H9 (cell line): ENCODE measurements around the gene COX17. TPM values are rescaled to one million over a fixed set of nuclear protein-coding genes. Genes with fewer than 3 reads are reported as not detected.

Experiments
- DNase-seq: peaks from one replicate; pipeline ENCODE4 v3.0.0-alpha.2; 2017
- H2AFZ ChIP-seq: one replicate; pipeline ENCODE4 v1.6.1; 2013; ENCODE audit warnings: mild to moderate bottlenecking, low read length, control low read depth, moderate library complexity
- H2AK5ac ChIP-seq: 2 replicates; pipeline ENCODE4 v1.6.1; 2013; ENCODE audit warnings: low read length, control low read depth, mixed read lengths; ENCODE audit not compliant: insufficient read length
- H2BK120ac ChIP-seq: one replicate; pipeline ENCODE4 v1.6.1; 2013; ENCODE audit warnings: low read depth, mild to moderate bottlenecking, low read length, control low read depth, inconsistent platforms; ENCODE audit not compliant: poor library complexity, severe bottlenecking
- H2BK12ac ChIP-seq: 2 replicates; pipeline ENCODE4 v1.6.1; 2013; ENCODE audit warnings: low read length, control low read depth, mixed read lengths, low read depth; ENCODE audit not compliant: insufficient read length
- H2BK15ac ChIP-seq: 2 replicates; pipeline ENCODE4 v1.6.1; 2013; ENCODE audit warnings: low read depth, low read length, control low read depth
- H2BK20ac ChIP-seq: one replicate; pipeline ENCODE4 v1.6.1; 2013; ENCODE audit warnings: low read depth, mild to moderate bottlenecking, low read length, control low read depth, inconsistent platforms; ENCODE audit not compliant: poor library complexity, severe bottlenecking
- H2BK5ac ChIP-seq: 2 replicates; pipeline ENCODE4 v1.6.1; 2013; ENCODE audit warnings: low read length, control low read depth, mixed read lengths; ENCODE audit not compliant: insufficient read length
- H3K14ac ChIP-seq: 2 replicates; pipeline ENCODE4 v1.6.1; 2013; ENCODE audit warnings: low read length, control low read depth; ENCODE audit not compliant: insufficient read depth
- H3K18ac ChIP-seq: 2 replicates; pipeline ENCODE4 v1.6.1; 2013; ENCODE audit warnings: low read depth, mild to moderate bottlenecking, mixed read lengths, low read length, control low read depth; ENCODE audit not compliant: insufficient read length
- H3K23ac ChIP-seq: 2 replicates; pipeline ENCODE4 v1.6.1; 2013; ENCODE audit warnings: low read length, control low read depth, mixed read lengths, low read depth; ENCODE audit not compliant: insufficient read length
- H3K23me2 ChIP-seq: 2 replicates; pipeline ENCODE4 v1.6.1; 2013; ENCODE audit warnings: low read depth, mild to moderate bottlenecking, mixed read lengths, low read length, control low read depth; ENCODE audit not compliant: insufficient read length, poor library complexity, severe bottlenecking
- H3K27ac ChIP-seq: 2 replicates; pipeline ENCODE4 v1.5.1; 2013; ENCODE audit warnings: low read length, control low read depth, mixed read lengths, low read depth; ENCODE audit not compliant: insufficient read length
- H3K27me3 ChIP-seq: 2 replicates; pipeline ENCODE4 v1.6.1; 2013; ENCODE audit warnings: low read length, control low read depth, inconsistent platforms; ENCODE audit not compliant: insufficient read depth
- H3K4ac ChIP-seq: 2 replicates; pipeline ENCODE4 v1.6.1; 2013; ENCODE audit warnings: low read depth, mild to moderate bottlenecking, control low read depth, inconsistent platforms, low read length, moderate library complexity
- H3K4me1 ChIP-seq: 2 replicates; pipeline ENCODE4 v1.6.1; 2013; ENCODE audit warnings: low read length, control low read depth, inconsistent platforms; ENCODE audit not compliant: insufficient read depth
- H3K4me2 ChIP-seq: 2 replicates; pipeline ENCODE4 v1.6.1; 2013; ENCODE audit warnings: low read length, control low read depth, mixed read lengths; ENCODE audit not compliant: insufficient read length, insufficient read depth
- H3K56ac ChIP-seq: 2 replicates; pipeline ENCODE4 v1.6.1; 2013; ENCODE audit warnings: low read depth, mild to moderate bottlenecking, mixed read lengths, low read length, control low read depth; ENCODE audit not compliant: insufficient read length
- H3K79me1 ChIP-seq: 2 replicates; pipeline ENCODE4 v1.6.1; 2013; ENCODE audit warnings: low read depth, mild to moderate bottlenecking, moderate library complexity, low read length, control low read depth, inconsistent platforms; ENCODE audit not compliant: insufficient read depth, poor library complexity, severe bottlenecking
- H3K79me2 ChIP-seq: 2 replicates; pipeline ENCODE4 v1.6.1; 2013; ENCODE audit warnings: low read length, control low read depth, inconsistent platforms; ENCODE audit not compliant: insufficient read depth
- H3K9ac ChIP-seq: 2 replicates; pipeline ENCODE4 v1.6.1; 2013; ENCODE audit warnings: low read length, control low read depth, mixed read lengths; ENCODE audit not compliant: insufficient read length; ENCODE audit errors: extremely low read depth
- H3K9me3 ChIP-seq: one replicate; pipeline ENCODE4 v1.6.1; 2013; ENCODE audit warnings: low read depth, low read length, inconsistent platforms; ENCODE audit not compliant: control insufficient read depth
- H3T11ph ChIP-seq: one replicate; pipeline ENCODE4 v1.6.1; 2013; ENCODE audit warnings: mild to moderate bottlenecking, low read length, control low read depth, inconsistent platforms
- H4K20me1 ChIP-seq: one replicate; pipeline ENCODE4 v1.6.1; 2013; ENCODE audit not compliant: control insufficient read depth, insufficient read length, insufficient read depth
- H4K5ac ChIP-seq: 2 replicates; pipeline ENCODE4 v1.6.1; 2013; ENCODE audit warnings: low read depth, mild to moderate bottlenecking, mixed read lengths, low read length, control low read depth; ENCODE audit not compliant: insufficient read length
- H4K8ac ChIP-seq: replicated peaks from 2 replicates; pipeline ENCODE4 v1.6.1; 2013; ENCODE audit warnings: low read length, control low read depth, mixed read lengths, low read depth; ENCODE audit not compliant: insufficient read length
- H4K91ac ChIP-seq: 2 replicates; pipeline ENCODE4 v1.6.1; 2013; ENCODE audit warnings: low read depth, mild to moderate bottlenecking, moderate library complexity, mixed read lengths, low read length, control low read depth; ENCODE audit not compliant: insufficient read length
- H3K27ac Mint-ChIP-seq, 3 experiments: 2 replicates in 2 of 3; 3 replicates in 1 of 3; pipeline ENCODE4 v1.8.0; 2020 to 2021; ENCODE audit warnings: mixed read lengths in 3 of 3, mild to moderate bottlenecking in 1 of 3, moderate library complexity in 1 of 3
- H3K27me3 Mint-ChIP-seq: 2 replicates; pipeline ENCODE4 v1.8.0; 2021; ENCODE audit warnings: low read depth, mild to moderate bottlenecking, moderate library complexity, mixed read lengths
- H3K36me3 Mint-ChIP-seq, 3 experiments: 2 replicates in 2 of 3; 3 replicates in 1 of 3; pipeline ENCODE4 v1.8.0; 2020 to 2021; ENCODE audit warnings: low read depth in 3 of 3, mixed read lengths in 3 of 3; ENCODE audit not compliant: insufficient read depth in 1 of 3
- H3K4me1 Mint-ChIP-seq, 2 experiments: 2 replicates each; pipeline ENCODE4 v1.8.0; 2020; ENCODE audit warnings: mixed read lengths in 2 of 2
- H3K4me3 Mint-ChIP-seq, 2 experiments: 2 replicates in 1 of 2; 3 replicates in 1 of 2; pipeline ENCODE4 v1.8.0; 2020 to 2021; ENCODE audit warnings: mild to moderate bottlenecking in 2 of 2, mixed read lengths in 2 of 2, moderate library complexity in 1 of 2
- H3K9me3 Mint-ChIP-seq, 2 experiments: 2 replicates in 1 of 2; 3 replicates in 1 of 2; pipeline ENCODE4 v1.8.0; 2020; ENCODE audit warnings: mild to moderate bottlenecking in 2 of 2, mixed read lengths in 2 of 2, moderate library complexity in 1 of 2
- CTCF ChIP-seq: fragments of 200-600 bp; sonication (generic); conservative IDR thresholded peaks from 3 replicates; pipeline ENCODE4 v1.8.0; 2021; ENCODE audit warnings: antibody characterized with exemption, mild to moderate bottlenecking
- WGBS: extraction: QIAGEN DNeasy Blood & Tissue Kit; methylation state at CpG from one replicate; pipeline ENCODE4 v1.1.7; 2013; ENCODE audit warnings: missing lambda C conversion rate, low lambda C conversion rate, mixed read lengths; ENCODE audit not compliant: insufficient read length; ENCODE audit errors: extremely low coverage; 5-methylcytosine and 5-hydroxymethylcytosine counted together
- total RNA-seq: library from RNA; stranded (reverse); gene quantifications from 2 replicates; pipeline ENCODE4 v1.2.1, GENCODE V29; 2021

The COX17 gene
- total RNA-seq, 1 experiment from 2014 or later: 47.0 TPM

GRCh38 chr3:119695480-119695879 is 18.3 kb upstream of the COX17 start:
- WGBS: no CpG with 5 or more reads among the region's 2 CpGs
- Mint-ChIP-seq H3K36me3 (no peaks in the 10 kb centered on the region), H3K4me1 (no peaks in the 10 kb centered on the region), H3K9me3 (no peaks in the 10 kb centered on the region), H3K27ac (no peak overlapping the region), H3K4me3 (no peak overlapping the region), H3K27me3 (peaks cover 8% of the 10 kb centered on the region; the same call in 1 of the 2 replicates)
- Histone ChIP-seq H3K79me2 (no peaks in the 10 kb centered on the region), H2BK120ac (no peak overlapping the region), H3K4me2 (no peak overlapping the region), H2BK5ac (no peak overlapping the region), H3K23me2 (no peaks in the 10 kb centered on the region), H3K18ac (no peak overlapping the region), H3K56ac (no peak overlapping the region), H3K14ac (no peak overlapping the region), H3T11ph (no peak overlapping the region), H3K4me1 (no peaks in the 10 kb centered on the region), H2BK12ac (no peak overlapping the region), H2AK5ac (no peak overlapping the region), H2BK15ac (no peak overlapping the region), H4K8ac (no peak overlapping the region), H4K91ac (no peak overlapping the region), H3K27ac (no peak overlapping the region), H3K4ac (no peak overlapping the region), H2BK20ac (no peak overlapping the region), H2AFZ (no peak overlapping the region), H3K9ac (no peak overlapping the region), H4K20me1 (no peaks in the 10 kb centered on the region), H3K23ac (no peak overlapping the region), H4K5ac (no peak overlapping the region), H3K27me3 (no peaks in the 10 kb centered on the region), H3K9me3 (no peaks in the 10 kb centered on the region), H3K79me1 (no peaks in the 10 kb centered on the region)
- no peak for DNase-seq
- TF ChIP-seq CTCF: no peak
